ENCODE data around the gene RNF169. TPM values are rescaled to one million over a fixed set of nuclear protein-coding genes. Genes with fewer than 3 reads are reported as not detected.
A peak's percentile ranks its signal among the peaks of the same experiment; 100 is the strongest.
"Not testable (repeated sequence)": the region's sequence is repeated elsewhere in the genome, so short reads cannot be mapped to it uniquely, and the experiment has no call there.

RNF169 gene
- total RNA-seq, 1 donor from 2014 or later, result 10.4 TPM

DNA sequence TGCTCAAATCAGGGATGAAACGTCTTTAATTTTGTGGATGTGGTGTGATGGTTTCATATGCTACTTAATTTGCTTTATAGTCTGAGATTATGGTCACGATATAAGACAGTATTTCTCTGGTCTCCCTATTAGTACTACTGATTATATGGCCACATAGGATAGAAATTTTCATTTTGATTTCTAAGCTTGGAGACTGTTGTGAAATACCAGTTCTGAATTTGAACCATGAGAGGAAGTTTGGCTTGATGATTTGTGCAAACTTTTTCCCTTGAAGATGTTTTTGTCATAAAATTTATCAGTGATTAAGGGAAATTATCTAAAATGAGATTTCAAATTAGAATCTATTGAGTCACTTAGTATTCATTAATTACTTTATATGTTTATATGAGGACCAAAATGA lies 2.7 kb downstream of the RNF169 start:
- DNase-seq (ENCODE audit: missing footprints) (no peak), ATAC-seq (no peak)
- intact Hi-C loops (cut with DNase I), result loop anchor here (10.0 kb wide), 1 partner anchor 53 kb away; no protein-coding TSS in a partner anchor

GRCh38 chr11:74754507-74755252 lies 6.0 kb downstream of the RNF169 start:
- ATAC-seq, result no peak
- intact Hi-C loops (cut with DNase I), result loop anchor here (10.0 kb wide), 1 partner anchor 50 kb away; no protein-coding TSS in a partner anchor
- DNase-seq (ENCODE audit: missing footprints), result no peak

DNA sequence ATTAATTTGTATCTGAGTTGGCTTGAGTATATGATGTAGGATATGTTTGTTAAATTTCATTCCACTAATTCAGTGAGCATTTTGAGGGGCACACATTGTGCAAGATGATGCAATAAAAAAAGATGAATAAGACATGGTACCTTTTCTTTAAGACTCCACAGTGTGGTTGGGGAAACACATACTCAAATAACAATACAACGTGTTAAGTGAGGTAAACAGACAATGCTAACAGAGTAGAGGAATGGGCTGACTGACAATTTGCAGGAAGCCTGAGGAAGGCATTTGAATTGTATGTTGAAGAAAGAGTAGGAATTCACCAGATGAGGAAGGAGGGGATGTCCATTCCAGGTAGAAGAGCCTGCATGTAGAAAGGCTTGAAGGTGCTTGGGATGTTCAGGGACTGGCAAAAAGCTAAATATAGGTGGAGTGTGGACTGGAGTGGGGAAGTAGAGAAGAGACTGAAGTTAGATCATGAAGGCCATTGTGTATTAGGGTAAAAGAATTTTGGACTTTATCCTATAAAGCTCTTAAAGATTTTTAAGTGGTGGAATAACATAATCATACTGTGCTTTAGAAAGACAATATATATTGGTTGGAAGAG lies 6.8 kb downstream of the RNF169 start:
- intact Hi-C loops (cut with DNase I), result loop anchor here (10.0 kb wide), 1 partner anchor 49 kb away; no protein-coding TSS in a partner anchor
- ATAC-seq, result no peak
- no peak for DNase-seq (ENCODE audit: missing footprints)

DNA sequence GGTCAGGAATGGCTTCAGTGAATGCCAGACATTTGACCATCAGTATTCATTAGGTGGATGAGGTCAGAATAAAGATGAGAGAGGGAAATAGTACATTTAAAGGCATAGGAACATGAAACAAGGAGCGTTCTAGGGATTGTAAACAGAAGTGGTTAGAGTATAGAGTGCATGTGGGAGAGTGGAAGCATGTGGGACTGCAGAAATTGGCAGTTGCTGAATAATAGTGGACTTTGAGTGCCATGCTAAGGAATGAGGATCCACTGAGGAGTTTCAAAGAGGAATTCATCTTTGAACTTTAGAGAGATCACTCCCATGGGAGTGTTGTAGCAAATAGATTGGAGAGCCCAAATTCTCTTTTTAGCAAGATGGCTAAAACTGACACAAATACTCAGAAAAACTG lies 7.9 kb downstream of the RNF169 start:
- ATAC-seq (no peak), DNase-seq (ENCODE audit: missing footprints) (no peak)
- intact Hi-C loops (cut with DNase I), result loop anchor here (10.0 kb wide), 1 partner anchor 48 kb away; no protein-coding TSS in a partner anchor

GRCh38 chr11:74766905-74767304 lies 18.3 kb downstream of the RNF169 start:
- ATAC-seq (no peak), DNase-seq (ENCODE audit: missing footprints) (no peak)
- intact Hi-C loops (cut with DNase I), result no loop called here

DNA sequence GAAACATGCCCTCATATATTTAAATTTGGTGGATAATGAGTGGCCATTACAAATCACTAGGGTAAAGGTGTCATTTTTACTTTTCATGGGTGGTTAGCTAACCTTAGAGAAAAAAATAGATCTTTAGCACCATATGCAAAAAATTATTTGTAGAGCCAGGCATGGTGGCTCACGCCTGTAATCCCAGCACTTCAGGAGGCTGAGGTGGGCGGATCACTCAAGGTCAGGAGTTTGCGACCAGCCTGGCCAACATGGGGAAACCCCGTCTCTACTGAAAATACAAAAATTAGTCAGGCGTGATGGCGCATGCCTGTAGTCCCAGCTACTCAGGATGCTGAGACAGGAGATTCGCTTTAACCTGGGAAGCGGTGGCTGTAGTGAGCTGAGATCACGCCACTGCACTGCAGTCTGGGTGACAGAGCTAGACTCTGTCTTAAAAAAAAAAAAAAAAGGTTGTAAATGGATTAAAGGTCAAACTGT lies 19.6 kb downstream of the RNF169 start:
- DNase-seq (ENCODE audit: missing footprints); ATAC-seq; intact Hi-C loops (cut with DNase I): not testable (repeated sequence)

DNA sequence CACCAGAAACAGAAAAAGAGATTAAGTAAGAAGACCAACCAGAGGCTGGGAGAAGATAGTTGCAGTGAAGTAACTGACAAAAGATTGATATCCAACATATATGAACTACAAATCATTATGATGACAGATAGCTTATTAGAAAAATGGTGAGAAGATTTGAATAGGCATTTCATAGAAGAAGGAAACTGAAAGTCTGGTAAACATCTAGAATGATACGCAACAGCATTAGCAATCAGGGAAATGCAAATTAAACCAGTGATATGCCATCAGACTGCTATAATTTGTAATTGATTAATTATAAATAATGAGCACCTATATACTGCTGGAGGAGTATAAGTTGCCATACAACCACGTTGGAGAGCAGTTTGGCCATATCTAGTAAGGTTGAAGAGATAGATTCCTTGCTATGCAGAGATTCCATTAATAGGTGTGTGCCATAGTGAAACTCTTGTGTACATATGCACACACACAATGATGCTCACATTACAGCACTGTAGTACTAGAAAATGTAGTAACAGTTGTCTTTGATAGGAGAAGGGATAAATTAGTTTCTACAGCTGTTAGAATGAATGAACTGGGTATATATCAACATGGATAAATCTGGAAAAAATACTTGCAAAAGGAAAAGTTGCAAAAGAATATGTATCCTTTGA lies 20.5 kb downstream of the RNF169 start:
- no peak for DNase-seq (ENCODE audit: missing footprints)
- no peak for ATAC-seq
- intact Hi-C loops (cut with DNase I), result no loop called here

DNA sequence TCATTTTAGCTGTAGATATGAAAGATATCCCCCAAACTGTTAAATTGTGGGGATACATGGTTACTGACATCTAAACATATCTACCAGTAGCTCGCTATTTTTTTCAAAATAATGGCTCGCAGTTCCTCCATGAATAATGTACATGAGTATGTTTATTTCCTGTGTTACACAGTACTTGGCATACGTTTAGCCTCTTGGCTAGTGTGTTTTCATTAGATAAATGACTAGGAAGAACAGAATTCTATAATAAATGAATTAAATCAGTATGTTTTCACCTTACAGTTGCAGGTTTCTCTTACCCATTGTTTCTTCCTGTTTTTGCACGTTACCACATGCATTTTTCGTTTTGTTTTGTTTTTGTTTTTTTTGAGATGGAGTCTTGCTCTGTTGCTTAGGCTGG lies 21.8 kb downstream of the RNF169 start:
- ATAC-seq, result no peak
- DNase-seq (ENCODE audit: missing footprints), result no peak
- intact Hi-C loops (cut with DNase I), result no loop called here

GRCh38 chr11:74771139-74771538 lies 22.5 kb downstream of the RNF169 start:
- intact Hi-C loops (cut with DNase I), result no loop called here
- ATAC-seq, result no peak
- no peak for DNase-seq (ENCODE audit: missing footprints)

DNA sequence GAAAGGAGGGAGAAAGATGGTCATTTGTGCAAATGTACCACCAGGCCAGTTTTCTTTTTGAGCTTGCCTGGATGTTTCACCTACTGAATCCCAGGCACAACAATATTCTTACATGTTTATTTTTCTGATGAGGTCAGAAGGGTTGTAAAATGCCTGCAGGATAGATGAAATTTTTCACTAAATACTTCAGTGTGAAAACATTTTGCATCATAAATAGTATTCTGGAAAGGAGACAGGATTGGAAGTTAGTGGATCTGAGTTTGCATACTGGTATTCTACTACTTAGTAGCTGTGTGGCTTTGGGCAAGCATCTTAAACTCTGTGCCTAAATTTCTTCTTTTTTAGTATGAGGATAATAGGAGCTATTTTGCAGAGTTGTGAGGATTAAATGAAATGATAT lies 24.8 kb downstream of the RNF169 start:
- ATAC-seq (no peak), DNase-seq (ENCODE audit: missing footprints) (no peak)
- intact Hi-C loops (cut with DNase I), result no loop called here

DNA sequence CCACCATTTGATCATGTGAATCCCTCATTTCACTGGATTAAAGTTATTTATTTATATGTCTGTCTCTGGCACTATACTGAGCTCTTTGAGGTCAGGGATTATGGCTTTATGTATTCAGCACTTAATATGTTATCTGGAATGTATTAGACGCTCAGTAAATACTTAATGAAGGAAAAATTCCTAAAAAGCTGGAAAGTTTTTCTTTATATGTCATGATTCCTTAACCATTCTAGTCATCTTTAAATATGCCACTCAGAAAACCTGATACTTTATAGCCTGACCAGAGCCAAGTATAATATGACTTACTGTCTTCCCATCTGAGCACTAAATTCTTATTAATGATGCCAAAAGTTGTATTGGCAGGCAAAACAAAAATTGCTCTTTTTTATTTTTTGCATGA lies 27.1 kb downstream of the RNF169 start:
- intact Hi-C loops (cut with DNase I), result no loop called here
- ATAC-seq (no peak), DNase-seq (ENCODE audit: missing footprints) (no peak)

DNA sequence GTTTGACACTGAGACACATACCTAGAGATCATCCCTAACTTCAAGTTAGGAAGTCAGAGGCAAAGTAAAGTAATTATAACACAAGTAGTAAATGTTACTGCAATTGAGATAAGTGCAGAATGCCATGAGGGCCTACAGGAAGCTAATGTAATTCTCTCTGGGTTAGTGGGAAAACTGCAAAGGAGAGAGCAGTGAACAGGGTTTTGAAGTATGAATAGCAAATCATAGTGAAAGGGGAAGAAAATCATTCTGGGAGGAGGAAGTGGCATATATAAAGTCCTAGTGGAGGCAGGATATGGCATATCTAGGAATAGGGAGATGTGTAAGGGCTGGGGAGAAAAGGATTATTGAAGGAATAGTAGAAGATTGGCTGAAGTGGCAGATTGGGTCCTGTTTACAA lies 27.9 kb downstream of the RNF169 start:
- intact Hi-C loops (cut with DNase I), result no loop called here
- DNase-seq (ENCODE audit: missing footprints) (no peak), ATAC-seq (no peak)

GRCh38 chr11:74777038-74777437 lies 28.4 kb downstream of the RNF169 start:
- intact Hi-C loops (cut with DNase I), result no loop called here
- no peak for ATAC-seq
- no peak for DNase-seq (ENCODE audit: missing footprints)

DNA sequence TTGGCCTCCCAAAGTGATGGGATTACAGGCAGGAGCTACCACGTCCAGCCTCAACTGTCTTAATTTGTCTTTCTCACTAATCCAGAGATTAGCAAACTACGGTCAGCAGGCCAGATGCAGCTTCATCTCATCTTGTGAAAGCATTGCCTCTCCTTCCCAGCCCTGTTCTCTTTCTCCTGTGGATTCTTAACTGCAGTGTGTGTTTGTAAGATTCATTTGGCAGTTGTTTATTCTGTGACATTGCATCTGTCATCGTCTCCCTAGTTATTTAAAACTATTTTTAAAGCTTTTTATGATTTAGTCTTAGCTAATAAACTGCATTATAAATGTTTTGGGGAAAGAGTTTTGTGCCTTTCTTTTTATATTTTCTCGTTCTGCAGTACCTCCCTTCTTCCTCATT lies 29.2 kb downstream of the RNF169 start:
- intact Hi-C loops (cut with DNase I), result no loop called here
- no peak for DNase-seq (ENCODE audit: missing footprints)
- no peak for ATAC-seq

GRCh38 chr11:74778581-74778980 lies 29.9 kb downstream of the RNF169 start:
- ATAC-seq (no peak), DNase-seq (ENCODE audit: missing footprints) (no peak)
- intact Hi-C loops (cut with DNase I), result no loop called here

DNA sequence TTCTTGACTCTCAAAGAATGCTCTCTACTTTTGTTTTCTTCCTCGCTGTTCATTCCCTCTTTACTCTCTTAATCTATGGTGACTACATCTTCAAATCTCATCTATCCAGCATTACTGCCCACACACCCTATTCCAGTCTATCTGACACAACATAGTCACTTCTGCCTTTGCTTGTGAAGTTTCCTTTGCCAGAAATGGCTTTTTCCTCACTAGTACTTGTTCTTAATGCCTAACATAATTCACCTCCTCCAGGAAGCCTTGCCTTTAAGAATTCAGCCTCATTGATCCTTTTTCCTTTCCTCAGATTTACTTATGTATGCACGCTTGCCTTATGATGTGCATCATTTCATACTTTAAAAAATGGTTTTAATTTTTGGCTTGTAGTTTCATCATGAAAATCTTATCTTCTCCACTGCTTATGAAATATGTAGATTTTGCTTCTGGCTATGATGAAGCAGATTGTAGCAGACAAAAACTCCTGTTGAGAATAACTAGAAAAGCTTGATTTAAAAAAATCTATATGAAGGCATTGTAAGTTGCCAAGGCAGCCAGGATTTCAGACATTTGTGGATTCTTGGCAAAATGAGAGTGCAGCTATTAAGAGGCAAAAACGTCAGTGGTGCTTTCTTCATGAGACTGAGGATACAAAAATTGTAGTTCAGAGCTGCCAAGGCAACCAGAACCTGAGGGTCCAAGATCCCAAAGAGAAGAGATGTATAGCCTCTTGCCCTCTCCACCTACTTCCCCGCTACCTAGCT lies 31.8 kb downstream of the RNF169 start:
- DNase-seq (ENCODE audit: missing footprints) (no peak), ATAC-seq (no peak)
- intact Hi-C loops (cut with DNase I), result no loop called here

DNA sequence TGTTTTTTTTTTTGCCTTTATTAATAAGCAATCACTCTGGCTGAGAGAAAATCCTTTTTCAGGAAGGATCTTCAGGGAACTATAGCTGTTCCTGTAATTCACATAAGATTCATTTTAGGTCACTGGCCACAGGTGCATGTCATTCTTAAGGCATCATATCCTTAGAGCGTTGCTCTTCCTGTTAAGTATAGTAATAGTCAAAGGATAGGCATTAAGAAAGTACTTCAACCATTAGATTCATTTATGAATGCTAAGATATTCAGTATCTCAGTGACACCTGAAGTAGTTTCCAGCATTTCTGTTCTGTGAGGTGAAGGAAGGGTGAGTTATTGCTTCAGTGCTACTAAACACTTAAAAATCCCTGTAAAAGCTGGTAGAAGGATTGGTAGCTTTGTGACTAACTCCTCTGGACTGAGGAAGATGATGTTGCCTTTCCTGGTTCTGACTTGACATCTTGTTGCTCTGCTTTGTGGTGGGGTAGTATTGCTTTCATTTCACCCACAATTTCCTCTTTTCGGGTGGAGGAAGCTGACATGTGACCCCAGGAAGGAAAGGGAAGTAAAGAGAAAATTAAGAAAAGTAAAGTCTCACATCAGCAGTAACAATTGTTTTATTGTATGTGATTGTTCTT lies 34.7 kb downstream of the RNF169 start:
- intact Hi-C loops (cut with DNase I), result no loop called here
- ATAC-seq (peak; percentile 50), DNase-seq (ENCODE audit: missing footprints) (no peak)

DNA sequence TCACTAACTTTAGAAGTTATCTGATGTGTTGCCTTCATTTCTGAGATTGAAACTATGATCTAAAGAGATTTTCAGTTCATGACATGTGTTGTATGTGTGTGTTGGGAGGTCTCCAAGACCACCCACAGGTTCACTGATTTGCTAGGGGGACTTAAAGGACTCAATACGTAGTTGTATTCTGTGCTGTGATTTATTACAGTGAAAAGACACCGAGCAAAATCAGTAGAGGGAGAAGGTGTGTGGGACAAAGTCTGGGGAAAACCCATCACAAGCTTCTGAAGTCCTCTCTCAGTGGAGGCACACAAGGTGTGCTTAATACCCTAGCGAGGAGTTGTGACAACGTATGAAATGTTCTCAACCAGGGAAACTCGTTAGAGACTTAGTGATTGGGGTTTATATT lies 35.6 kb downstream of the RNF169 start:
- ATAC-seq, result no peak
- no peak for DNase-seq (ENCODE audit: missing footprints)
- intact Hi-C loops (cut with DNase I), result no loop called here

DNA sequence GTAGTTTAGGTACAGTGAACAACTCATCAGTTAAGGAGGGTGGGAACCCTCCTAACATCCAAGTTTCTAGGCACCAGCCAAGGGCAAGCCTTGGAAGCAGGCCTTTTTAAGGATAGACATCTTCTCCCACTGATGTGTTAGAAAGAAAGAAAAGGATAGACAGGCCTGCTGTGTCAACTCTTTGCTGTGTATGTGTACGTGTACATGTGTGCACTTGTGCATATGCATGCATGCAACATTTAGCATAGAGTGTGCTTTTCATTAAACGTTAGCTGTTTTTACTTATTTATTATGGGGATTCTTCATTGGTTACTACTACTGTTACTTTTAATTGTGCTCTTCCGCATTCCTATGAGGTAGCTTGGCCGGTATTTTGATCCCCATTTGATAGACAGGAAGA lies 36.1 kb downstream of the RNF169 start:
- intact Hi-C loops (cut with DNase I), result no loop called here
- no peak for DNase-seq (ENCODE audit: missing footprints)
- ATAC-seq, result no peak
